Peyer's patch (tissue), 4 donors: ENCODE measurements around the gene MAB21L3. TPM values are rescaled to one million over a fixed set of nuclear protein-coding genes. Genes with fewer than 3 reads are reported as not detected.

ENCODE experiments used
- DNase-seq, 3 donors: peaks; one replicate each; pipeline ENCODE4 v3.0.0-alpha.2; 2017 to 2019
- H3K27ac ChIP-seq, 4 donors: fragments of 200-600 bp; sonication (generic); one replicate each; pipeline ENCODE4 v1.5.1; 2016 to 2019
- H3K27me3 ChIP-seq, 2 donors: fragments of 200-600 bp; sonication (generic); one replicate each; pipeline ENCODE4 v1.5.1; 2019
- H3K36me3 ChIP-seq, 3 donors: fragments of 200-600 bp; sonication (generic); one replicate each; pipeline ENCODE4 v1.5.1; 2016 to 2019
- H3K4me1 ChIP-seq, 4 donors: fragments of 200-600 bp; sonication (generic); one replicate each; pipeline ENCODE4 v1.5.1; 2016 to 2019
- H3K4me3 ChIP-seq, 4 donors: fragments of 200-600 bp; sonication (generic); 1 replicate in 3 of 4; 2 replicates in 1 of 4; pipeline ENCODE4 v1.5.1; 2016 to 2019; ENCODE audit warnings: mild to moderate bottlenecking in 1 of 4
- H3K9me3 ChIP-seq, 4 donors: fragments of 200-600 bp; sonication (generic); one replicate each; pipeline ENCODE4 v1.5.1; 2016 to 2019; ENCODE audit warnings: mild to moderate bottlenecking in 1 of 4
- POLR2A ChIP-seq, 2 donors: fragments of 450-650 bp; IDR thresholded peaks; one replicate each; pipeline ENCODE4 v1.5.1; 2017; ENCODE audit warnings: antibody characterized with exemption in 2 of 2, mild to moderate bottlenecking in 2 of 2, moderate library complexity in 2 of 2
- total RNA-seq, 4 donors: library from RNA; depleted of rRNA; stranded (reverse); fragments of >200 nt; gene quantifications; one replicate each; pipeline ENCODE4 v1.1.0, GENCODE V29; 2016
- TF ChIP-seq, protein P1 (sequence below), 6 experiments: fragments of 450-650 bp in 4 of 6; fragments of 200-600 bp in 2 of 6; sonication (generic) in 1 of 6; IDR thresholded peaks; one replicate each; pipeline ENCODE4 v1.5.1; 2017 to 2019; ENCODE audit warnings: antibody characterized with exemption in 6 of 6, mild to moderate bottlenecking in 3 of 6, moderate library complexity in 1 of 6

The MAB21L3 gene
- total RNA-seq, 4 donors from 2014 or later, result 0.94 to 1.8 (median 1.1) TPM; not detected in 1

DNA sequence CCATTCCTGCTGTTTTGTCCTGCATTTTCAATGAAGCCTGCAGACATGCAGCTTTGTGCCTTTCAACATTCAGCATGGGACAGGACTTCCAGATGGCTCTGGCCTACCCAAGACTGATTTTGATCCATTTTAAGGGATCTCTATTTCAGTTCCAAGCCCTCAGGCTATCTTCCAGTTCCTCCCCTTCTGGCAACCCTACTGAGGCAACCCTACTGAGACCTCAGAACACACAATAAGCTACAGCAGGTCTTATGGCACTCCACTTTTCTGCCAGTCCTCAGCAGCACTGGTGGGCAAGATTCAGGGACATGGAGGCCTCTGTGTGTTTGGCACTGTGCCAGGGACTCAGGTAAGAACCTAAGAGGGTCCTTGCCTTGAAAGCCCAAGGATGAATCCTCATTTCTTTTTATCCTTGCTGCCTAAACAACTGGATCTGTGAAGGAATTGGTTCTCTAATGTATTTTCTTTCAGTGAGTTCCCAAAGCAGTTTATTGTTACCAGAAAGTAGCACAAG, 50.7 kb downstream of the MAB21L3 start:
- Histone ChIP-seq H3K4me3 (no peak overlapping the region), H3K9me3 (no peaks in the 10 kb centered on the region), H3K36me3 (no peaks in the 10 kb centered on the region), H3K27ac (no peak overlapping the region), H3K27me3 (no peaks in the 10 kb centered on the region), H3K4me1 (peaks cover 0 to 9% (median 0%) of the 10 kb centered on the region in 4 donors)
- TF ChIP-seq POLR2A (IDR thresholded peaks at IDR 0.05), result no peak
- TF ChIP-seq, protein P1, sequence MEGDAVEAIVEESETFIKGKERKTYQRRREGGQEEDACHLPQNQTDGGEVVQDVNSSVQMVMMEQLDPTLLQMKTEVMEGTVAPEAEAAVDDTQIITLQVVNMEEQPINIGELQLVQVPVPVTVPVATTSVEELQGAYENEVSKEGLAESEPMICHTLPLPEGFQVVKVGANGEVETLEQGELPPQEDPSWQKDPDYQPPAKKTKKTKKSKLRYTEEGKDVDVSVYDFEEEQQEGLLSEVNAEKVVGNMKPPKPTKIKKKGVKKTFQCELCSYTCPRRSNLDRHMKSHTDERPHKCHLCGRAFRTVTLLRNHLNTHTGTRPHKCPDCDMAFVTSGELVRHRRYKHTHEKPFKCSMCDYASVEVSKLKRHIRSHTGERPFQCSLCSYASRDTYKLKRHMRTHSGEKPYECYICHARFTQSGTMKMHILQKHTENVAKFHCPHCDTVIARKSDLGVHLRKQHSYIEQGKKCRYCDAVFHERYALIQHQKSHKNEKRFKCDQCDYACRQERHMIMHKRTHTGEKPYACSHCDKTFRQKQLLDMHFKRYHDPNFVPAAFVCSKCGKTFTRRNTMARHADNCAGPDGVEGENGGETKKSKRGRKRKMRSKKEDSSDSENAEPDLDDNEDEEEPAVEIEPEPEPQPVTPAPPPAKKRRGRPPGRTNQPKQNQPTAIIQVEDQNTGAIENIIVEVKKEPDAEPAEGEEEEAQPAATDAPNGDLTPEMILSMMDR (IDR thresholded peaks at IDR 0.05), result no peak
- no peak for DNase-seq

DNA sequence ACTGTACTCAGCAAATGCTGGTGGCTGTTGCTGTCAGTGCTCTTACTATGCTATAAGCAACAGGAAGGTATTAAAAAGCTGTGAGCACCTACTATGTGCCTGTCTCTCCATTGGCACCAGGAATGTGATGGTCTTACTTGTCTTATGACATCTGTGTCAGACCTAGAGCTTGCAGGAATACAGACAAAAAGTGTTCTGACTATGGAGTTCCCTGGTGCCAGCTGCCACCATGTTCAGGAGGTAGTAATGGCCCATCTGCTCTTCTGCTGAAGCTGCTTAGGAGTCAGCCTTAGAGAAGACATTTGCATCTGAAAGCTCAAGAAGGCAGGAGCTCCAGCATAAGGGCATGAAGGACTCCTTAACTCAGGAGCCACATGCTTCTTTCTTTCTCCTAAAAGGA, 52.3 kb downstream of the MAB21L3 start:
- no peaks in the 10 kb centered on the region for H3K27me3 ChIP-seq

DNA sequence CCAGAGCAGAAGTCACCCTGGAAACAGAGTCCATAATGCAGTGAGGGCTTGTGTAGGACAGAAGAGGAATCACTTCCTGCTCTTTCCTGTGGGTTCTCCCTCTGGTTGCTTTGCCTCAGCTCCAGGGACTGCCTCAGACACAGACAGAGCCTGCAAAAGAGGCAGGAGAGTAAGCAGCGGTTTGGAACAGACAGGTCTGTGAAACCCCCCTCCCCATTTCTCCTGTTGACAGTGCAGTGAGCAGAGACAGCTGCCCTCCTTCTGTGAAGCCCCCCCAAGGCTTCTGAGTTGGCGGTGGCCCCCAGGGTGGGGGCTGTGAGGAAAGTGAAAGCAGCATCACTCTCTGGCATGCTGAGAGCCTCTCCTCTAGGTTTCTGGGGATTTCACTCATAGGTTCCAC, 53.0 kb downstream of the MAB21L3 start:
- DNase-seq, result no peak
- TF ChIP-seq, protein P1 (IDR thresholded peaks at IDR 0.05), result no peak
- no peak for TF ChIP-seq POLR2A (IDR thresholded peaks at IDR 0.05)
- H3K27ac ChIP-seq, result no peak overlapping the region
- H3K9me3 ChIP-seq, result no peaks in the 10 kb centered on the region
- H3K4me3 ChIP-seq, result no peak overlapping the region
- no peaks in the 10 kb centered on the region for H3K27me3 ChIP-seq
- H3K36me3 ChIP-seq, result no peaks in the 10 kb centered on the region
- peaks cover 0 to 17% (median 0%) of the 10 kb centered on the region in 4 donors for H3K4me1 ChIP-seq

More for the DNA sequence above, 52.3 kb downstream of the MAB21L3 start:
- Histone ChIP-seq H3K9me3 (no peaks in the 10 kb centered on the region), H3K36me3 (no peaks in the 10 kb centered on the region), H3K27ac (no peak overlapping the region), H3K4me3 (no peak overlapping the region), H3K4me1 (peaks cover 0 to 11% (median 0%) of the 10 kb centered on the region in 4 donors)
- no peak for TF ChIP-seq POLR2A (IDR thresholded peaks at IDR 0.05)
- TF ChIP-seq, protein P1 (IDR thresholded peaks at IDR 0.05), result no peak
- DNase-seq, result no peak

DNA sequence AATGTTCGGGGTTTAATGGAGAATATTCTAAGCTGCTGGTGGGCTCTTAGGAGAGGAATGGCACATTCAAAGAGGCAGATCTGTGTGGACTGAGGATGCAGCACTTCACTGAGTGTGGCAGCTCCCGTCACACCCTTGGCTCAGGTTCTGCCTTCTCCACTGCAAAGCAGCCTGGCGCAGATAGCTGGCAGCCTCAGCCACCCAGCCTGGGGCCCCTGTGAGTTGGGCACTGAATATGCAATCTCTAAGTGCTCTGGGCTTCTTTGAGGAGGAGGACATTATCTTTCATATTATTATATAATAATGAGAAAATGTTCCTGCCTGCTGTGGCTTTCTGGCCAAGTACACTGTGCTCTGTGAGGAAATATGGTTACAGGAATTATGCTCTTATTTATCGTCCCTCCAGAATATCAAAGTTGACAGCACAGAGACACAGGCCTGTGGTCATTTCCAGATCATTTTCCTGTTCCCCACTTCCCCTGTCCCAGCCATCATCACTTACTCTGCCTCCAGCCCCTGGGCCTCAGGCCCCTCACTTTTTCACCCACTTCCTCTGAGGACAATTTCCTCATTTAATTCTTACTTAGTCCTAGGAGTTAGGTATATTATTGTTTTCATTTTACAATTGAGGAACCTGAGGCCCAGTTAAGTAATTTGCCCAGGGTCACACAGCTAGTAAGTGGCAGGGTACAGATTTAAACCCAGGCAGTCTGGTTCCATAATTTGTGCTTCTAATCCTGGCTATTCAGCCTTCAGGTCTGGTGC, 53.6 kb downstream of the MAB21L3 start:
- no peak for DNase-seq
- H3K27ac ChIP-seq, result peak overlapping the region in 3 of 4 donors; percentile 5 to 50 (median 18)
- H3K4me1 ChIP-seq, result peaks cover 0 to 18% (median 0%) of the 10 kb centered on the region in 4 donors
- H3K4me3 ChIP-seq, result no peak overlapping the region
- TF ChIP-seq POLR2A (IDR thresholded peaks at IDR 0.05), result no peak
- TF ChIP-seq, protein P1 (IDR thresholded peaks at IDR 0.05), result no peak
- no peaks in the 10 kb centered on the region for H3K9me3 ChIP-seq
- no peaks in the 10 kb centered on the region for H3K27me3 ChIP-seq
- no peaks in the 10 kb centered on the region for H3K36me3 ChIP-seq

DNA sequence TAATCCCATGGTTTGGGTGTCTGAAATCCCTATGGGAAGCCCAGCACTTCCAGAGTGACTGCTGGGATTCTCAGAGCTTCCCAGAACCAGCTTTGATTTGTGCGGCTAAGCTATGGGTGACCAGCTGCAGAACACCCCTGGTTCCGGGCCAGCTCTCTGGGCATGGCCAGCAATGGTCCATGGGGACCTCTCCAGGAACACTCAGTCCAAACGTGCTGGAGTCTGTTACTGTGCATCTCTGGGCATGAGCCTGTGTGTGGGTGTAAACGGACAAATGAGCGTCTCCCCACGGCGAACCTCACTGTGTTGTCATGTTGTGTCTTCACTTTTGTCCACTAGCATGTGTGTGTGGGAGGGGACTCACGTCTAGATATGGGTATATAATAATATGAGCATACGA, 54.4 kb downstream of the MAB21L3 start:
- TF ChIP-seq, protein P1 (IDR thresholded peaks at IDR 0.05), result no peak
- TF ChIP-seq POLR2A (IDR thresholded peaks at IDR 0.05), result no peak
- H3K27ac ChIP-seq, result peak overlapping the region in 1 of 4 donors; percentile 50

More for the DNA sequence above, 54.4 kb downstream of the MAB21L3 start:
- Histone ChIP-seq H3K4me1 (peaks cover 0 to 18% (median 0%) of the 10 kb centered on the region in 4 donors), H3K36me3 (no peaks in the 10 kb centered on the region), H3K4me3 (no peak overlapping the region), H3K9me3 (no peaks in the 10 kb centered on the region), H3K27me3 (no peaks in the 10 kb centered on the region)
- no peak for DNase-seq
